K562 (cell line): ENCODE data around the gene IL10RB. TPM values are rescaled to one million over a fixed set of nuclear protein-coding genes. Genes with fewer than 3 reads are reported as not detected.
A peak's percentile ranks its signal among the peaks of the same experiment; 100 is the strongest.

ENCODE experiments used
- ARID1B ChIP-seq: fragments of 450-650 bp; IDR thresholded peaks from 2 replicates; pipeline ENCODE4 v1.6.1; 2016; ENCODE audit warnings: antibody characterized with exemption, mild to moderate bottlenecking, inconsistent platforms
- CBFB ChIP-seq: sonication (generic); formaldehyde crosslinking; IDR thresholded peaks from 2 replicates; pipeline ENCODE4 v1.4.0; 2020; ENCODE audit warnings: mild to moderate bottlenecking, missing genetic modification reagents
- DNMT1 ChIP-seq: fragments of 450-650 bp; IDR thresholded peaks from 2 replicates; pipeline ENCODE4 v1.6.1; 2016; ENCODE audit warnings: antibody characterized with exemption, mild to moderate bottlenecking
- E2F3 ChIP-seq: fragments of 250-450 bp; sonication (Bioruptor Pico); IDR thresholded peaks from 2 replicates; pipeline ENCODE4 v1.4.0; 2020; ENCODE audit warnings: mild to moderate bottlenecking
- EP300 ChIP-seq: IDR thresholded peaks from 2 replicates; pipeline ENCODE4 v1.6.1; 2012; ENCODE audit warnings: low read length, improper control_type of control experiment
- FOXK2 ChIP-seq, 2 experiments: fragments of 450-650 bp; IDR thresholded peaks in 1 of 2; conservative IDR thresholded peaks in 1 of 2; 2 replicates each; pipeline ENCODE4 v1.6.1; 2016; ENCODE audit warnings: low read depth in 2 of 2, mild to moderate bottlenecking in 1 of 2
- FOXM1 ChIP-seq, 2 experiments: fragments of 450-650 bp in 1 of 2; sonication (generic) in 1 of 2; formaldehyde crosslinking in 1 of 2; IDR thresholded peaks; 2 replicates each; pipeline versions ENCODE4 v1.6.1 to v1.9.0; 2017 to 2022; ENCODE audit warnings: low read depth in 2 of 2, mild to moderate bottlenecking in 2 of 2, missing genetic modification reagents in 1 of 2, moderate library complexity in 1 of 2
- MAFG ChIP-seq: fragments of 450-650 bp; conservative IDR thresholded peaks from 2 replicates; pipeline ENCODE4 v1.6.1; 2016; ENCODE audit warnings: missing genetic modification characterization, missing compliant biosample characterization
- MCM3 ChIP-seq: fragments of 450-650 bp; IDR thresholded peaks from 2 replicates; pipeline ENCODE4 v1.6.1; 2016
- NCOR1 ChIP-seq: fragments of 450-650 bp; IDR thresholded peaks from 2 replicates; pipeline ENCODE4 v1.6.1; 2016; ENCODE audit warnings: mild to moderate bottlenecking, moderate library complexity
- PYGO2 ChIP-seq: fragments of 450-650 bp; IDR thresholded peaks from 2 replicates; pipeline ENCODE4 v1.6.1; 2016; ENCODE audit warnings: mild to moderate bottlenecking, missing genetic modification characterization, moderate library complexity, missing compliant biosample characterization
- SMARCA4 ChIP-seq: fragments of 450-650 bp; IDR thresholded peaks from 2 replicates; pipeline ENCODE4 v1.6.1; 2016
- SMARCA5 ChIP-seq: fragments of 450-650 bp; IDR thresholded peaks from 2 replicates; pipeline ENCODE4 v1.6.1; 2016
- TAL1 ChIP-seq: fragments of 450-650 bp; IDR thresholded peaks from 2 replicates; pipeline ENCODE4 v1.6.1; 2016; ENCODE audit warnings: mild to moderate bottlenecking
- TFAM ChIP-seq: fragments of 250-450 bp; sonication (Bioruptor Pico); conservative IDR thresholded peaks from 2 replicates; pipeline ENCODE4 v1.5.0; 2021; ENCODE audit warnings: mild to moderate bottlenecking, moderate library complexity
- ZNF12 ChIP-seq: sonication (generic); formaldehyde crosslinking; IDR thresholded peaks from 2 replicates; pipeline ENCODE4 v1.4.0; 2020; ENCODE audit warnings: mild to moderate bottlenecking, missing genetic modification reagents
- ZNF764 ChIP-seq: fragments of 250-450 bp; sonication (Bioruptor Pico); IDR thresholded peaks from 2 replicates; pipeline ENCODE4 v1.4.0; 2020; ENCODE audit warnings: low read depth, mild to moderate bottlenecking, moderate library complexity
- ZNF766 ChIP-seq: fragments of 200-800 bp; sonication (Bioruptor generic); conservative IDR thresholded peaks from 2 replicates; pipeline ENCODE4 v1.6.1; 2016; ENCODE audit warnings: missing genetic modification characterization, missing compliant biosample characterization
- polyA plus RNA-seq, 8 experiments: library from polyadenylated mRNA; depleted of rRNA in 4 of 8; stranded (reverse) in 5 of 8; unstranded in 3 of 8; fragments of >200 nt; fragmentation: Nextera tagmentation in 2 of 8; fragmentation: Illumina TruSeq in 1 of 8; extraction: Ambion mirVana in 2 of 8; extraction: Trizol in 1 of 8; gene quantifications; 2 replicates each; pipeline versions ENCODE4 v1.2.1 to v1.2.3, GENCODE V29; 2011 to 2014; ENCODE audit warnings: inconsistent platforms in 1 of 8, missing spikeins in 1 of 8
- total RNA-seq, 7 experiments: library from RNA; depleted of rRNA in 6 of 7; stranded (reverse); fragments of >200 nt in 6 of 7; fragmentation: Illumina TruSeq in 2 of 7; extraction: Trizol in 2 of 7; gene quantifications; 2 replicates each; pipeline versions ENCODE4 v1.2.1 to v1.2.3, GENCODE V29; 2011 to 2021; ENCODE audit warnings: low replicate concordance in 1 of 7
- TF ChIP-seq, protein P1 (sequence below): fragments of 450-650 bp; formaldehyde crosslinking; IDR thresholded peaks from 2 replicates; pipeline ENCODE4 v1.4.0; 2020; ENCODE audit warnings: mild to moderate bottlenecking, mixed read lengths
- TF ChIP-seq, protein P2 (sequence below): fragments of 450-650 bp; IDR thresholded peaks from one replicate; pipeline ENCODE4 v1.6.1; 2018; ENCODE audit warnings: mild to moderate bottlenecking, moderate library complexity; ENCODE audit not compliant: partially characterized antibody
- TF ChIP-seq, protein P3 (sequence below): fragments of 250-450 bp; sonication (Bioruptor Pico); IDR thresholded peaks from 2 replicates; pipeline ENCODE4 v1.6.1; 2021; ENCODE audit warnings: mild to moderate bottlenecking
- TF ChIP-seq, protein P4 (sequence below): fragments of 250-450 bp; sonication (Bioruptor Pico); IDR thresholded peaks from 2 replicates; pipeline ENCODE4 v1.4.0; 2020; ENCODE audit warnings: mild to moderate bottlenecking, moderate library complexity, borderline replicate concordance
- TF ChIP-seq, protein P5 (sequence below): fragments of 250-450 bp; sonication (Bioruptor Pico); IDR thresholded peaks from 2 replicates; pipeline ENCODE4 v1.8.0; 2021; ENCODE audit warnings: moderate library complexity, mild to moderate bottlenecking, inconsistent platforms

Gene IL10RB
- total and polyA plus RNA-seq, 9 of the 15 experiments (the other 6 are each of a cell fraction or from before 2014, with no cell fraction given), result 10.9 to 33.8 (median 23.0) TPM

DNA sequence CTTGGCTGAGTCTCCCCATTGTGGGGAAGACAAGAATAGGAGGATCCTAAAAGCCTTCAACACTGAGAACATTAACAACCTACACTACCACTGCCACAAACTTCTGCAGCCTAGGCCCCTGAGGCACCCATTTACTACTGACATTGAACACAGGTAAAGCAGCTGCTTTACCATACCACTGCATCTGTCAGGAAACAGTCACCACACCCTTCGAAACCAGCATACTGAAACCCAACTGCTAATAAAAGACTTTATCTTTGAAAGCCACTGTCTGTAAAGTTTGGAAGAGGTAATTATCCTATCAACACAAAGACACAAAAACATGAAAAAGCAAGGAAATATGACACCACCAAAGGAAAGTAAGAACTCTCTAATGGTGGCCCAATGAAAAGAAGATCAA is 66.0 kb downstream of the IL10RB start (continued):
- TF ChIP-seq, protein P1, sequence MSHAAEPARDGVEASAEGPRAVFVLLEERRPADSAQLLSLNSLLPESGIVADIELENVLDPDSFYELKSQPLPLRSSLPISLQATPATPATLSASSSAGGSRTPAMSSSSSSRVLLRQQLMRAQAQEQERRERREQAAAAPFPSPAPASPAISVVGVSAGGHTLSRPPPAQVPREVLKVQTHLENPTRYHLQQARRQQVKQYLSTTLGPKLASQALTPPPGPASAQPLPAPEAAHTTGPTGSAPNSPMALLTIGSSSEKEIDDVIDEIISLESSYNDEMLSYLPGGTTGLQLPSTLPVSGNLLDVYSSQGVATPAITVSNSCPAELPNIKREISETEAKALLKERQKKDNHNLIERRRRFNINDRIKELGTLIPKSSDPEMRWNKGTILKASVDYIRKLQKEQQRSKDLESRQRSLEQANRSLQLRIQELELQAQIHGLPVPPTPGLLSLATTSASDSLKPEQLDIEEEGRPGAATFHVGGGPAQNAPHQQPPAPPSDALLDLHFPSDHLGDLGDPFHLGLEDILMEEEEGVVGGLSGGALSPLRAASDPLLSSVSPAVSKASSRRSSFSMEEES (CRISPR knock-in tag), result no peak
- TF ChIP-seq FOXK2 (conservative IDR thresholded peaks at IDR 0.05 in 1 of 2, IDR thresholded peaks at IDR 0.05 in 1 of 2; ENCODE audit: low read depth in 2 of 2), result 0 out of 4 replicates have a peak, but pooled peaks of 1 of the 2 experiments have one; percentile 41
- TF ChIP-seq FOXM1 (IDR thresholded peaks at IDR 0.05; ENCODE audit: low read depth), result peak; percentile 59
- no peak for TF ChIP-seq FOXM1 (CRISPR knock-in tag; IDR thresholded peaks at IDR 0.05; ENCODE audit: low read depth)
- no peak for TF ChIP-seq SMARCA5
- TF ChIP-seq, protein P2, sequence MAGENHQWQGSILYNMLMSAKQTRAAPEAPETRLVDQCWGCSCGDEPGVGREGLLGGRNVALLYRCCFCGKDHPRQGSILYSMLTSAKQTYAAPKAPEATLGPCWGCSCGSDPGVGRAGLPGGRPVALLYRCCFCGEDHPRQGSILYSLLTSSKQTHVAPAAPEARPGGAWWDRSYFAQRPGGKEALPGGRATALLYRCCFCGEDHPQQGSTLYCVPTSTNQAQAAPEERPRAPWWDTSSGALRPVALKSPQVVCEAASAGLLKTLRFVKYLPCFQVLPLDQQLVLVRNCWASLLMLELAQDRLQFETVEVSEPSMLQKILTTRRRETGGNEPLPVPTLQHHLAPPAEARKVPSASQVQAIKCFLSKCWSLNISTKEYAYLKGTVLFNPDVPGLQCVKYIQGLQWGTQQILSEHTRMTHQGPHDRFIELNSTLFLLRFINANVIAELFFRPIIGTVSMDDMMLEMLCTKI, result no peak
- TF ChIP-seq PYGO2 (tag), result no peak
- TF ChIP-seq EP300, result peak; percentile 23; the same call in 1 of the 2 replicates
- TF ChIP-seq ARID1B, result peak; percentile 84
- no peak for TF ChIP-seq E2F3 (CRISPR knock-in tag)
- no peak for TF ChIP-seq ZNF764
- TF ChIP-seq ZNF766 (CRISPR knock-in tag), result no peak
- no peak for TF ChIP-seq TFAM (CRISPR knock-in tag)
- no peak for TF ChIP-seq MCM3
- peak; percentile 75 for TF ChIP-seq TAL1
- TF ChIP-seq, protein P3, sequence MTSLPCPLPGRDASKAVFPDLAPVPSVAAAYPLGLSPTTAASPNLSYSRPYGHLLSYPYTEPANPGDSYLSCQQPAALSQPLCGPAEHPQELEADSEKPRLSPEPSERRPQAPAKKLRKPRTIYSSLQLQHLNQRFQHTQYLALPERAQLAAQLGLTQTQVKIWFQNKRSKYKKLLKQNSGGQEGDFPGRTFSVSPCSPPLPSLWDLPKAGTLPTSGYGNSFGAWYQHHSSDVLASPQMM (CRISPR knock-in tag), result no peak
- TF ChIP-seq ZNF12 (CRISPR knock-in tag), result no peak
- TF ChIP-seq NCOR1, result peak; percentile 67
- TF ChIP-seq CBFB (CRISPR knock-in tag), result no peak
- no peak for TF ChIP-seq MAFG (tag)
- TF ChIP-seq, protein P4, sequence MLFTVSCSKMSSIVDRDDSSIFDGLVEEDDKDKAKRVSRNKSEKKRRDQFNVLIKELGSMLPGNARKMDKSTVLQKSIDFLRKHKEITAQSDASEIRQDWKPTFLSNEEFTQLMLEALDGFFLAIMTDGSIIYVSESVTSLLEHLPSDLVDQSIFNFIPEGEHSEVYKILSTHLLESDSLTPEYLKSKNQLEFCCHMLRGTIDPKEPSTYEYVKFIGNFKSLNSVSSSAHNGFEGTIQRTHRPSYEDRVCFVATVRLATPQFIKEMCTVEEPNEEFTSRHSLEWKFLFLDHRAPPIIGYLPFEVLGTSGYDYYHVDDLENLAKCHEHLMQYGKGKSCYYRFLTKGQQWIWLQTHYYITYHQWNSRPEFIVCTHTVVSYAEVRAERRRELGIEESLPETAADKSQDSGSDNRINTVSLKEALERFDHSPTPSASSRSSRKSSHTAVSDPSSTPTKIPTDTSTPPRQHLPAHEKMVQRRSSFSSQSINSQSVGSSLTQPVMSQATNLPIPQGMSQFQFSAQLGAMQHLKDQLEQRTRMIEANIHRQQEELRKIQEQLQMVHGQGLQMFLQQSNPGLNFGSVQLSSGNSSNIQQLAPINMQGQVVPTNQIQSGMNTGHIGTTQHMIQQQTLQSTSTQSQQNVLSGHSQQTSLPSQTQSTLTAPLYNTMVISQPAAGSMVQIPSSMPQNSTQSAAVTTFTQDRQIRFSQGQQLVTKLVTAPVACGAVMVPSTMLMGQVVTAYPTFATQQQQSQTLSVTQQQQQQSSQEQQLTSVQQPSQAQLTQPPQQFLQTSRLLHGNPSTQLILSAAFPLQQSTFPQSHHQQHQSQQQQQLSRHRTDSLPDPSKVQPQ (CRISPR knock-in tag), result no peak
- TF ChIP-seq SMARCA4, result peak; percentile 56; the same call in 1 of the 2 replicates
- TF ChIP-seq, protein P5, sequence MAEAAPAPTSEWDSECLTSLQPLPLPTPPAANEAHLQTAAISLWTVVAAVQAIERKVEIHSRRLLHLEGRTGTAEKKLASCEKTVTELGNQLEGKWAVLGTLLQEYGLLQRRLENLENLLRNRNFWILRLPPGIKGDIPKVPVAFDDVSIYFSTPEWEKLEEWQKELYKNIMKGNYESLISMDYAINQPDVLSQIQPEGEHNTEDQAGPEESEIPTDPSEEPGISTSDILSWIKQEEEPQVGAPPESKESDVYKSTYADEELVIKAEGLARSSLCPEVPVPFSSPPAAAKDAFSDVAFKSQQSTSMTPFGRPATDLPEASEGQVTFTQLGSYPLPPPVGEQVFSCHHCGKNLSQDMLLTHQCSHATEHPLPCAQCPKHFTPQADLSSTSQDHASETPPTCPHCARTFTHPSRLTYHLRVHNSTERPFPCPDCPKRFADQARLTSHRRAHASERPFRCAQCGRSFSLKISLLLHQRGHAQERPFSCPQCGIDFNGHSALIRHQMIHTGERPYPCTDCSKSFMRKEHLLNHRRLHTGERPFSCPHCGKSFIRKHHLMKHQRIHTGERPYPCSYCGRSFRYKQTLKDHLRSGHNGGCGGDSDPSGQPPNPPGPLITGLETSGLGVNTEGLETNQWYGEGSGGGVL (CRISPR knock-in tag), result no peak
- TF ChIP-seq DNMT1, result no peak
